C4-2B (cell line): Measurements from ENCODE around the gene CMTM8.

Source experiments
- ZFX ChIP-seq: fragments of 450-650 bp; IDR thresholded peaks from 2 replicates; pipeline ENCODE4 v1.6.1; 2017
- TF ChIP-seq, protein P1 (sequence below): fragments of 450-650 bp; conservative IDR thresholded peaks from 2 replicates; pipeline ENCODE4 v1.5.1; 2017; ENCODE audit warnings: mild to moderate bottlenecking

DNA sequence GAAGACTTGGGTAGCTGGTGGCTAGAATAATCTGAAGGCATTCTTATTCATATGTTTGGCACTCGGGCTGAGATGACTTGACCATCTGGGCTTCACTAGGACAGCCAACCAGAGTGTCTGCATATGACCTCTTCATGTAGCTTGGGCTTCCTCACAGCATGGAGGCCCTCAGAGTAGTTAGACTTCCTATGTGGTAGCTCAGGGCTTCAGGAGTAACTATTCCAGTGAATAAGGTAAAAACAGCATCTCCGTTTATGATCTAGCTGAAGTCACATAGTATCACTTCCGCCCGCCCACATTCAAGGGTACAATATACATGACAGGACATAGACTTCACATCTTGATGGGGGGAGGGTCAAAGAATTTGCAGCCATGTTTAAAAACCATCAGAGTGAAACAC lies 18.9 kb upstream of the CMTM8 start:
- TF ChIP-seq ZFX = no peak
- TF ChIP-seq, protein P1, sequence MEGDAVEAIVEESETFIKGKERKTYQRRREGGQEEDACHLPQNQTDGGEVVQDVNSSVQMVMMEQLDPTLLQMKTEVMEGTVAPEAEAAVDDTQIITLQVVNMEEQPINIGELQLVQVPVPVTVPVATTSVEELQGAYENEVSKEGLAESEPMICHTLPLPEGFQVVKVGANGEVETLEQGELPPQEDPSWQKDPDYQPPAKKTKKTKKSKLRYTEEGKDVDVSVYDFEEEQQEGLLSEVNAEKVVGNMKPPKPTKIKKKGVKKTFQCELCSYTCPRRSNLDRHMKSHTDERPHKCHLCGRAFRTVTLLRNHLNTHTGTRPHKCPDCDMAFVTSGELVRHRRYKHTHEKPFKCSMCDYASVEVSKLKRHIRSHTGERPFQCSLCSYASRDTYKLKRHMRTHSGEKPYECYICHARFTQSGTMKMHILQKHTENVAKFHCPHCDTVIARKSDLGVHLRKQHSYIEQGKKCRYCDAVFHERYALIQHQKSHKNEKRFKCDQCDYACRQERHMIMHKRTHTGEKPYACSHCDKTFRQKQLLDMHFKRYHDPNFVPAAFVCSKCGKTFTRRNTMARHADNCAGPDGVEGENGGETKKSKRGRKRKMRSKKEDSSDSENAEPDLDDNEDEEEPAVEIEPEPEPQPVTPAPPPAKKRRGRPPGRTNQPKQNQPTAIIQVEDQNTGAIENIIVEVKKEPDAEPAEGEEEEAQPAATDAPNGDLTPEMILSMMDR = no peak
